Activated CD8-positive, alpha-beta T cell treated with anti-CD3 and anti-CD28 coated beads, Interleukin-2, amount 10 ng/mL, durations not matched to agents 7 days and 5 days (primary cell): Measurements from ENCODE around the gene CDIPT. TPM values are rescaled to one million over a fixed set of nuclear protein-coding genes. Genes with fewer than 3 reads are reported as not detected.
A peak's percentile ranks its signal among the peaks of the same experiment; 100 is the strongest.
"Not testable (repeated sequence)": the region's sequence is repeated elsewhere in the genome, so short reads cannot be mapped to it uniquely, and the experiment has no call there.

ENCODE experiments used
- ATAC-seq: fragments of 150-1000 bp; cut with Tn5 transposase; one replicate; pipeline ENCODE4 v1.10.0; 2021; ENCODE audit warnings: moderate library complexity
- CTCF ChIA-PET: fragments of 350-600 bp; sonication (Branson Sonifier 250); formaldehyde crosslinking; loops from one replicate; lab custom pipeline; 2021; ENCODE audit warnings: antibody characterized with exemption; lab: Charles Lee
- POLR2A ChIA-PET: fragments of 350-600 bp; sonication (Branson Sonifier 250); formaldehyde crosslinking; loops from one replicate; lab custom pipeline; 2021; ENCODE audit warnings: antibody characterized with exemption; lab: Charles Lee
- DNase-seq: peaks from one replicate; pipeline ENCODE4 v3.0.0-alpha.2; 2020
- H3K27ac Mint-ChIP-seq: one replicate; pipeline ENCODE4 v1.8.0; 2021; ENCODE audit warnings: mild to moderate bottlenecking, mixed read lengths
- H3K27me3 Mint-ChIP-seq: one replicate; pipeline ENCODE4 v1.8.0; 2021; ENCODE audit warnings: low read depth, mixed read lengths
- H3K36me3 Mint-ChIP-seq: one replicate; pipeline ENCODE4 v1.8.0; 2021; ENCODE audit warnings: low read depth, mixed read lengths
- H3K4me1 Mint-ChIP-seq: one replicate; pipeline ENCODE4 v1.8.0; 2021; ENCODE audit warnings: low read depth, mixed read lengths
- H3K4me3 Mint-ChIP-seq: one replicate; pipeline ENCODE4 v1.8.0; 2021; ENCODE audit warnings: mild to moderate bottlenecking, mixed read lengths
- H3K9me3 Mint-ChIP-seq: one replicate; pipeline ENCODE4 v1.8.0; 2022; ENCODE audit warnings: mixed read lengths; ENCODE audit not compliant: insufficient read depth
- total RNA-seq, 2 experiments: library from RNA; stranded (reverse); gene quantifications; one replicate each; pipeline ENCODE4 v1.2.3, GENCODE V29; 2021

CDIPT gene
- total RNA-seq, 2 experiments from 2014 or later = 51.1 to 53.2 TPM

DNA sequence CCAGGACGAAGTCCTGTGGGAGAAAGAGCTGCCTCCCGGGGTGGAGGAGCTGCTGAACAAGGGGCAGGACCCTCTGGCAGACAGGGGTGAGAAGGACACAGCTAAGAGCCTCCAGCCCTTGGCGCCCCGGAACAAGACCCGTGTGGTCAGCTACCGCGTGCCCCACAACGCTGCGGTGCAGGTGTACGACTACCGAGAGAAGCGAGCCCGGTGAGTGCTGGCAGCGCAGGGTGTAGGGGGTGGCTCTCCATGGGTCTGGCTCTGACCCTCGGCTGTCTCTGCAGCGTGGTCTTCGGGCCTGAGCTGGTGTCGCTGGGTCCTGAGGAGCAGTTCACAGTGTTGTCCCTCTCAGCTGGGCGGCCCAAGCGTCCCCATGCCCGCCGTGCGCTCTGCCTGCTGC is 21.4 kb downstream of the CDIPT start:
- H3K27ac Mint-ChIP-seq = no peak overlapping the region
- no peaks in the 10 kb centered on the region for H3K4me1 Mint-ChIP-seq
- no peak overlapping the region for H3K4me3 Mint-ChIP-seq
- no peak for DNase-seq
- H3K9me3 Mint-ChIP-seq = no peaks in the 10 kb centered on the region
- H3K36me3 Mint-ChIP-seq = peaks cover 43% of the 10 kb centered on the region
- CTCF ChIA-PET = interaction anchor here (0.9 kb wide), 1 partner anchor 34 kb away, joined by 3 read pairs; no protein-coding TSS in a partner anchor
- ATAC-seq = no peak
- no peaks in the 10 kb centered on the region for H3K27me3 Mint-ChIP-seq
- POLR2A ChIA-PET = no interaction called here

GRCh38 chr16:29840240-29840639 is 22.8 kb downstream of the CDIPT start:
- POLR2A ChIA-PET = no interaction called here
- Mint-ChIP-seq H3K36me3 (peaks cover 49% of the 10 kb centered on the region), H3K27me3 (no peaks in the 10 kb centered on the region), H3K9me3 (no peaks in the 10 kb centered on the region), H3K4me1 (no peaks in the 10 kb centered on the region), H3K4me3 (no peak overlapping the region), H3K27ac (peak overlapping the region; percentile 65)
- CTCF ChIA-PET = interaction anchor here (1.0 to 3.3 kb wide), 2 partner anchors 8 to 23 kb away, joined by 3 to 20 read pairs; no protein-coding TSS in a partner anchor
- no peak for DNase-seq
- ATAC-seq = no peak

DNA sequence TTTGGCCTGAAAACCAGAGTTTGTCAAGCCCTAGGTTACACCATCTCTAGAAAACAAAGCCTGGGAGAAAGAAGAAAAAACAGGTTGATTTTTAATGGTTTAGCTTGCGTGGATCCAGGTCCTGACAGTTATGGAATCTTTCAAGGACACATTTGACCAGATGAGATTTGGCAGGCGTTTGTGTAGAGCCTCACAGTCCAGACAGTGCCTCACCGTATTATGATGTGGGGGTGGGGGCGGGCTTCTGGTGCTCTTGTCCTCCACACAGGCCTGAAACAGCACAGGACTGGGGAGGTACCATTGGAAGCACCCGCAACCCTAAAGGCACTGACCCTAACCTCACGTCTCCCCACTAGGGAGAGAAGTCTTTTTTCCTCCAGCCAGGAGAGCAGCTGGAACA is 23.2 kb downstream of the CDIPT start:
- ATAC-seq (no peak), DNase-seq (no peak)
- Mint-ChIP-seq H3K4me1 (no peaks in the 10 kb centered on the region), H3K27me3 (no peaks in the 10 kb centered on the region), H3K36me3 (peaks cover 48% of the 10 kb centered on the region), H3K9me3 (no peaks in the 10 kb centered on the region), H3K4me3 (no peak overlapping the region), H3K27ac (no peak overlapping the region)
- ChIA-PET CTCF (interaction anchor here (3.3 kb wide), 1 partner anchor 9 kb away, joined by 20 read pairs; no protein-coding TSS in a partner anchor), POLR2A (interaction anchor here (2.1 kb wide), 1 partner anchor 12 kb away, joined by 7 read pairs; no protein-coding TSS in a partner anchor)

DNA sequence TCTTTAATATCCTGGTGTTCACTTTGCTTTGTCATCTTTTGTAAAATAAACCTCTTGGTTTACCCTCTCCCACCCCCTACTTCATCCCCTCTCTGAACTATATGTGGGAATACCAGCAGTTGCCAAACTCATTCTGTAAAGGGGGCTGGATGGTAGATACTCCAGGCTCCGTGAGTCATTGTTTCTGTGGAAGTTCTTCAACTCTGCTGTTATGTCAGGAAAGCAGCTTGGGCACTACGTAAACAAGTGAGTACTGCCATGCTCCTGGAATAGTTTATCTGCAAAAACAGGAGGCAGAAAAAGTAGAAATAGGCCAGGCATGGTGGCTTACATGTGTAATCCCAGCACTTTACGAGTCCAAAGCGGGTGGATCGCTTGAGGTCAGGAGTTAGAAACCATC is 25.2 kb downstream of the CDIPT start:
- H3K27ac Mint-ChIP-seq = no peak overlapping the region
- no peaks in the 10 kb centered on the region for H3K4me1 Mint-ChIP-seq
- POLR2A ChIA-PET = interaction anchor here (2.1 kb wide), 1 partner anchor 10 kb away, joined by 7 read pairs; no protein-coding TSS in a partner anchor
- H3K4me3 Mint-ChIP-seq = no peak overlapping the region
- no peaks in the 10 kb centered on the region for H3K9me3 Mint-ChIP-seq
- peaks cover 52% of the 10 kb centered on the region for H3K36me3 Mint-ChIP-seq
- ATAC-seq (no peak), DNase-seq (no peak)
- CTCF ChIA-PET = interaction anchor here (3.3 kb wide), 1 partner anchor 11 kb away, joined by 20 read pairs; no protein-coding TSS in a partner anchor
- H3K27me3 Mint-ChIP-seq = no peaks in the 10 kb centered on the region

DNA sequence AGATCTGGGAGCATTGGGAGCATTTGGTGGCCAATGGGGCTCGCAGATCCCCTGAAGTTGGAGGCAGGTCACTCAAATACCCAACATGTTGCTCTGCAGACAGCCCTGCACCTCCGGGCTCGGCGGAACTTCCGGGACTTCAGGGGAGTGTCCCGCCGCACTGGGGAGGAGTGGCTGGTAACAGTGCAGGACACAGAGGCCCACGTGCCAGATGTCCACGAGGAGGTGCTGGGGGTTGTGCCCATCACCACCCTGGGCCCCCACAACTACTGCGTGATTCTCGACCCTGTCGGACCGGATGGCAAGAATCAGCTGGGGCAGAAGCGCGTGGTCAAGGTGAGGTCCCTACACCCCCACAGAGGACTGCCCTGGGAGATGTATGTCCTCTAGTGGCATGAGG is 26.4 kb downstream of the CDIPT start:
- POLR2A ChIA-PET = no interaction called here
- Mint-ChIP-seq H3K9me3 (no peaks in the 10 kb centered on the region), H3K4me3 (no peak overlapping the region), H3K27ac (no peak overlapping the region), H3K4me1 (no peaks in the 10 kb centered on the region), H3K36me3 (peaks cover 53% of the 10 kb centered on the region), H3K27me3 (no peaks in the 10 kb centered on the region)
- CTCF ChIA-PET = no interaction called here
- no peak for ATAC-seq
- no peak for DNase-seq

DNA sequence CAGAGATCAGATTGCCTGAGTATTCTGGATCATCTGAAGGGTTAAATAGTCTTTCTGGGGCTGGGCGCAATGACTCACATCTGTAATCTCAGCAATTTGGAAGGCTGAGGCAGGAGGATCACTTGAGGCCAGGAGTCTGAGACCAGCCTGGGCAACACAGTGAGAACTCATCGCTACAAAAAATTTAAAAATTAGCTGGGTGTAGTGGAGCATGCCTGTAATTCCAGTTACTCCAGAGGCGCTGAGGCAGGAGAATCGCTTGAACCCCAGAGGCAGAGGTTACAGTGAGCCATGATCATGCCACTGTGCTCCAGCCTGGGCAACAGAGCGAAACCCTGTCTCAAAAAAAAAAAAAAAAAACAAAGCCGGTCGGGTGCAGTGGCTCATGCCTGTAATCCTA is 27.1 kb downstream of the CDIPT start:
- H3K36me3 Mint-ChIP-seq = peaks cover 57% of the 10 kb centered on the region
- ChIA-PET CTCF (no interaction called here), POLR2A (no interaction called here)
- DNase-seq = no peak
- no peak for ATAC-seq
- H3K4me1 Mint-ChIP-seq = no peaks in the 10 kb centered on the region
- H3K9me3 Mint-ChIP-seq = no peaks in the 10 kb centered on the region
- no peak overlapping the region for H3K4me3 Mint-ChIP-seq
- no peaks in the 10 kb centered on the region for H3K27me3 Mint-ChIP-seq
- H3K27ac Mint-ChIP-seq = no peak overlapping the region

GRCh38 chr16:29834079-29834478 is 28.9 kb downstream of the CDIPT start:
- ChIA-PET POLR2A (no interaction called here), CTCF (interaction anchor here (1.0 to 4.0 kb wide), 3 partner anchors 9 to 18 kb away, joined by 3 to 22 read pairs (median 4); partner anchors contain the start of gene PAGR1)
- H3K27ac Mint-ChIP-seq = no peak overlapping the region
- H3K36me3 Mint-ChIP-seq = peaks cover 52% of the 10 kb centered on the region
- ATAC-seq (no peak), DNase-seq (no peak)
- no peaks in the 10 kb centered on the region for H3K4me1 Mint-ChIP-seq
- H3K27me3 Mint-ChIP-seq = no peaks in the 10 kb centered on the region
- H3K9me3 Mint-ChIP-seq = no peaks in the 10 kb centered on the region
- H3K4me3 Mint-ChIP-seq = no peak overlapping the region

- H3K27ac Mint-ChIP-seq, H3K9me3 Mint-ChIP-seq, POLR2A ChIA-PET, H3K4me3 Mint-ChIP-seq, DNase-seq, ATAC-seq, H3K4me1 Mint-ChIP-seq, H3K27me3 Mint-ChIP-seq: not testable (repeated sequence)
- peaks cover 51% of the 10 kb centered on the region for H3K36me3 Mint-ChIP-seq
- CTCF ChIA-PET = interaction anchor here (0.9 to 4.0 kb wide), 2 partner anchors 15 to 23 kb away, joined by 3 to 22 read pairs; no protein-coding TSS in a partner anchor
Measured at GRCh38 chr16:29833219-29833618, 29.8 kb downstream of the CDIPT start.

DNA sequence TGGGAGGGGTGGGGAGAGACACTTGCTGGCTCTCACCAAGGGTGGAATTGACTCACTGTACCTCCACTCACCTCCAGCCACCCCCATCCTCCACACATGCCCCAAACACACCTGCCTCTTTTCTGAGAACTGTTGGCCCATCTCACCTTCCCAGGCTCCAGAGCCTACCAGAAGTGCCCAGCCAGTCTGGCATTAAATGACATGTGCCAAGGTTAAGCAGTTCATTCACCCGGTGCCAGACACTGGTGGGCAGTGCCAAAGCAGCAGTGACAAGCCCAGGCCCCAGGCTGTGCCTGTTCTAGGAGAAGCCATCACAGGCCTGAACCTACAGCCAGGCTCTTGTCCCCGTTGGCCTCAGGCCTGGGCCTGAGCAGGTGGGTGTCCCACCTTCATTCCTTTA is 31.5 kb downstream of the CDIPT start:
- Mint-ChIP-seq H3K4me3 (no peak overlapping the region), H3K36me3 (peaks cover 43% of the 10 kb centered on the region), H3K27ac (no peak overlapping the region), H3K27me3 (no peaks in the 10 kb centered on the region), H3K4me1 (peaks cover 12% of the 10 kb centered on the region), H3K9me3 (no peaks in the 10 kb centered on the region)
- DNase-seq = no peak
- CTCF ChIA-PET = interaction anchor here (4.0 kb wide), 1 partner anchor 17 kb away, joined by 22 read pairs; no protein-coding TSS in a partner anchor
- no peak for ATAC-seq
- POLR2A ChIA-PET = no interaction called here

DNA sequence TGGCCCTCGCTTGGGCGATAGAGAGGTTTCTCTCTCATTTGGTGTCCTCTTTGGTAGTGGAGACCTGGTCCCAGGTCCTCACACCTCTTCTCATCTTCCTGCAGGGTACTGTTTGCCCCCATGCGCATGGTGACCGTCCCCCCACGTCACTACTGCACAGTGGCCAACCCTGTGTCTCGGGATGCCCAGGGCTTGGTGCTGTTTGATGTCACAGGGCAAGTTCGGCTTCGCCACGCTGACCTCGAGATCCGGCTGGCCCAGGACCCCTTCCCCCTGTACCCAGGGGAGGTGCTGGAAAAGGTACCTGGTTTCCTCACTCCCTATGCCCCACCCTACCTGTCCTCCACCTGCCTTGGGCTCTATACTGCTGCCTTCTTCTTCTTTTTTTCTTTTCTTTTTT is 32.3 kb downstream of the CDIPT start:
- Mint-ChIP-seq H3K9me3 (no peaks in the 10 kb centered on the region), H3K4me1 (peaks cover 19% of the 10 kb centered on the region), H3K27me3 (no peaks in the 10 kb centered on the region), H3K27ac (no peak overlapping the region), H3K4me3 (no peak overlapping the region), H3K36me3 (peaks cover 37% of the 10 kb centered on the region)
- CTCF ChIA-PET = no interaction called here
- ATAC-seq = no peak
- DNase-seq = no peak
- POLR2A ChIA-PET = no interaction called here

GRCh38 chr16:29826342-29826695 is 36.7 kb downstream of the CDIPT start:
- POLR2A ChIA-PET = interaction anchor here (0.8 to 2.5 kb wide), 8 partner anchors 9 to 142 kb away, joined by 3 to 9 read pairs (median 5); partner anchors contain the start of genes KCTD13, PAGR1 and PRRT2
- DNase-seq (no peak), ATAC-seq (no peak)
- Mint-ChIP-seq H3K4me1 (peaks cover 56% of the 10 kb centered on the region), H3K4me3 (peak overlapping the region; percentile 63), H3K36me3 (peaks cover 29% of the 10 kb centered on the region), H3K27me3 (no peaks in the 10 kb centered on the region), H3K9me3 (no peaks in the 10 kb centered on the region), H3K27ac (no peak overlapping the region)
- CTCF ChIA-PET = interaction anchor here (0.9 to 6.4 kb wide), 6 partner anchors 9 to 124 kb away, joined by 3 to 55 read pairs (median 6); partner anchors contain the start of genes KIF22 and PAGR1
